ENCODE results near the gene ANKMY1. TPM values are rescaled to one million over a fixed set of nuclear protein-coding genes. Genes with fewer than 3 reads are reported as not detected.

Gene ANKMY1
- total and polyA plus RNA-seq, 2 of the 8 experiments (the other 6 are each of a cell fraction or from before 2014, with no cell fraction given): 4.5 to 4.8 TPM

GRCh38 chr2:240581811-240582210 lies 24.0 kb upstream of the ANKMY1 start (continued):
- TF ChIP-seq CHD7 (IDR thresholded peaks at IDR 0.05; ENCODE audit: insufficient replicate concordance, low read length): no peak
- no peak for TF ChIP-seq POU5F1 (IDR thresholded peaks at IDR 0.05; ENCODE audit: low read depth, low read length)
- TF ChIP-seq CEBPB (IDR thresholded peaks at IDR 0.05; ENCODE audit: low read depth, low read length): no peak
- no peak for TF ChIP-seq SIN3A (conservative IDR thresholded peaks at IDR 0.05 in 1 of 2, IDR thresholded peaks at IDR 0.05 in 1 of 2; ENCODE audit: low read depth in 1 of 2, low read length in 2 of 2)
- no peak for TF ChIP-seq JUND (IDR thresholded peaks at IDR 0.05; ENCODE audit: low read length)
- no peak for TF ChIP-seq BRCA1 (IDR thresholded peaks at IDR 0.05; ENCODE audit: low read depth, low read length)
- TF ChIP-seq RAD21 (IDR thresholded peaks at IDR 0.05 in 1 of 2, conservative IDR thresholded peaks at IDR 0.05 in 1 of 2; ENCODE audit: low read depth in 2 of 2, low read length in 2 of 2): no peak
- TF ChIP-seq MAFK (IDR thresholded peaks at IDR 0.05; ENCODE audit: low read depth, low read length): no peak
- TF ChIP-seq CREB1 (IDR thresholded peaks at IDR 0.05): no peak
- TF ChIP-seq ASH2L (IDR thresholded peaks at IDR 0.05; ENCODE audit: low read length): no peak
- TF ChIP-seq PHF8 (conservative IDR thresholded peaks at IDR 0.05; ENCODE audit: low read depth, low read length): no peak
- no peak for TF ChIP-seq EP300 (IDR thresholded peaks at IDR 0.05; ENCODE audit: borderline replicate concordance in 1 of 2, low read depth in 2 of 2, low read length in 2 of 2)
